GM18505 (cell line): ENCODE measurements around the gene MR1.

ENCODE experiments used
- ATAC-seq: cut with Tn5 transposase; IDR thresholded peaks from one replicate; pipeline ENCODE4 v1.9.1; 2021; ENCODE audit not compliant: unreplicated experiment
- POLR2A ChIP-seq: IDR thresholded peaks from 4 replicates; pipeline ENCODE4 v1.6.1; 2011; ENCODE audit warnings: borderline replicate concordance; ENCODE audit not compliant: insufficient read depth, insufficient read length; ENCODE audit errors: extremely low read depth

The MR1 gene

GRCh38 chr1:181061891-181062835, 28.4 kb downstream of the MR1 start:
- TF ChIP-seq POLR2A, result peak; percentile 76
- ATAC-seq, result peak; percentile 75

GRCh38 chr1:181062836-181063428, 29.1 kb downstream of the MR1 start:
- ATAC-seq, result peak; percentile 59
- TF ChIP-seq POLR2A, result peak; percentile 9

- no peak for TF ChIP-seq POLR2A
- no peak for ATAC-seq
Observed at GRCh38 chr1:181064011-181064623, 30.3 kb downstream of the MR1 start.

GRCh38 chr1:181064702-181065101, 30.9 kb downstream of the MR1 start:
- no peak for TF ChIP-seq POLR2A
- no peak for ATAC-seq

- ATAC-seq, result no peak
- TF ChIP-seq POLR2A, result no peak
Observed at GRCh38 chr1:181073638-181074037, 39.9 kb downstream of the MR1 start.

DNA sequence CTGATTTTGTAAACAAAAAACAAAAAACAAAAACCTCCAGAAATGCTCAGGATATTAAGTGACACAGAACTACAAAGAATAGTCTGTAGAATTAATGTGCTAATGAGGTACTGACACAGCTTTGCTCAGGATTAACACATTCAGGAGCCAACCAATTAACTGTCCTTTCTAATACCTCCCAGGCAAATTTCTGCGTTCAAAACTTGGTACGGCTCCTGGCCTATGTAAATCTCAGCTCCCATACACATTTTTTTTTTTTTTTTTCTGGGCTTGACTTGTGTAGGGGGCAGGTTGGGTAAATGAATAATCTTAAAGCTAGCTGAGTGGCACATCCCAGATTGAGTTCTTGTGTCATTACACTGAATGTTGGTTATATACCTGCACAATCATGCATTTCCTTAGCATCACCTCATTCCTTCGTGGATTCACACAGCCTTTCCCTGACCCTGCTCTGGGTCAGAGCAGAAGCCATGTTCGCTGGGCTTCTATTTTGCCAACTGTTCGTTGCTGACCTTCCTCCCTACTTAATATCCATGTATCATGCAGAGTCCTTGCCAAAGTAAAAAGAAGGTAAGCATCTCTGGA, 42.1 kb downstream of the MR1 start:
- no peak for ATAC-seq
- TF ChIP-seq POLR2A, result no peak

DNA sequence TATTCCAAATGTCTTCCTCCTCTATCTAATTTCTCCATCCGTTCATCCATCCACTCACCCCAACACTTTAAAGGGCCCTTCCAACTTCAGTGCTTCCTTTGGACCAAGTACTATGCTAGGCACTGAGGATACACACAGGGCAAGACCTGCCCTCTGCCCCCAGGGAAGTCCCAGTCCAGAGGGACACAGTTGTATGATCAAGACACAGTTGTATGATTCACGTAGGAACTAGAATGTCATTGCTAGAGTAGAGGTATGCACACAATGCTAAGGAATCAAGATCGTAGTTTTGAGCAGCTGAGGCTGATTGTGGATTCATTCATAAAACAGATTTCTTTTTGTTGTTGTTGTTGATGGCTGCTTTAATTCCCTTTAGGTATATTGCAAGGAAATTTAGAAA, 43.1 kb downstream of the MR1 start:
- no peak for TF ChIP-seq POLR2A
- ATAC-seq, result no peak

- TF ChIP-seq POLR2A, result no peak
- ATAC-seq, result no peak
Observed at GRCh38 chr1:181077576-181078242, 43.9 kb downstream of the MR1 start.

DNA sequence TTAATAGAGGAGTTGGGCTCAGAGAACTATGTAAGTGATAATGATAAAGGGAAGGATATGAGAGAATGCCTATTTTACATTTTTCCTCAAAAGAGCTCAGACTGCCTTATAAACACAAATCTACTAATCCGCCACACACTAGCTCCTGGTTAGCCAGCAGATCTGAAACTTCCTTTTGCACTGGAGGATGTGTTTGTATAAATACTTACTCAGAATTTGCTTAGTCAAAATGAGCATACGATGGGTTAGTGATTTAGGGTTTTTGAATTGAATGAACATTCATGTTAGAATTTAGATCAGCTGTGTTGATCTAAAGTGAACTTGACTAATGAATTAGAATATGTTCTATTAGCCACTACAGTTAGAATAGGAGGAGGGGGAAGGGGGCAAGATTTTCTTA, 45.6 kb downstream of the MR1 start:
- ATAC-seq, result no peak
- TF ChIP-seq POLR2A, result no peak

DNA sequence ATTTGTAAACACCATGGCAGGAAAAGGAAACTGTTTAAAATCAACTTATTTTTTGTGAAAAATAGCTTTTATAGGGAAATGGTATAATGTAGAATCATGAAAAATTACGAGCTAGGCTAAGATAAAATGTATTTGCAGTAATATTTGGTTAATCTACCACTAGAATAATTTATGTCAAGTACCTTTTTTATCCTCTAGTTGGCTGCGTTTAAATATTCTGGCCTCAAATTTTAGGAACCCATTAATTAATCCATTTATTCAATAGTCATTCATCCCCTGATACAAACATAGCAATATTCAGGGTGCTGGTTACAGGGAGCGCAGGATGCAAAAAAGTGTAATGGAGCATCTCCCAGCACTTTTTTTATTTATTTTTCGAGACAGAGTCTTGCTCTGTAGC, 46.1 kb downstream of the MR1 start:
- TF ChIP-seq POLR2A, result no peak
- no peak for ATAC-seq

DNA sequence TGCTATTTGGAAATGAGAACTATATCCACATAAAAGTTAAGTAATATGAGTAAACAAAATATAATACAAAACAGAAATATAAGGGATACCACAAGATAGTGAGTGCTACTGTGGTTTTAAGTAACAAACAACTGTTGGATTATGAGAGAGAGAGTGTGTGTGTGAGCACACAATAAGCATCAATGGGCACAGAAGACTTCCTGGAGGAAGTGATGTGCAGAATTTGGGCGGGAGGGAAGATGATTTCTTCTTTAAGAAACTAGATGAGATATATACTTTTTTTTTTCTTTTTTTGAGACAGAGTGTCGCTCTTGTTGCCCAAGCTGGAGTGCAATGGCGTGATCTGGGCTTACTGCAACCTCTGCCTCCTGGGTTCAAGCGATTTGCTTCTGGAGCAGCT, 46.8 kb downstream of the MR1 start:
- ATAC-seq, result no peak
- TF ChIP-seq POLR2A, result no peak

GRCh38 chr1:181081395-181081794, 47.6 kb downstream of the MR1 start:
- TF ChIP-seq POLR2A, result no peak
- no peak for ATAC-seq
